HepG2 (cell line): ENCODE results near the gene ONECUT3. TPM values are rescaled to one million over a fixed set of nuclear protein-coding genes. Genes with fewer than 3 reads are reported as not detected.

Source experiments
- ATAC-seq: fragments of 200-7000 bp; cut with Tn5 transposase; 3 replicates; pipeline ENCODE4 v1.9.1; 2020; ENCODE audit warnings: mild to moderate bottlenecking, moderate library complexity
- BruUV-seq: library from RNA; stranded (reverse); fragments of 400-500 nt; replicated peaks from 2 replicates; lab custom pipeline; 2021; lab: Mats Ljungman, UMichigan
- CTCF ChIA-PET: fragments of 300-600 bp; formaldehyde crosslinking; extraction: SDS; loops from one replicate; lab custom pipeline; 2021; ENCODE audit warnings: low total read pairs, inconsistent platforms, low intra/inter-chr PET ratio; lab: Yijun Ruan, JAX
- POLR2A ChIA-PET: fragments of 350-600 bp; sonication (Branson Sonifier 250); formaldehyde crosslinking; loops from one replicate; lab custom pipeline; 2020; ENCODE audit warnings: antibody characterized with exemption, inconsistent platforms; lab: Yijun Ruan, JAX
- DNase-seq: peaks from one replicate; pipeline ENCODE4 v3.0.0-alpha.2; 2015; ENCODE audit warnings: low spot score
- FAIRE-seq: peaks from 3 replicates; lab custom pipeline; 2011; peaks lifted over from hg19 to GRCh38; lab: Jason Lieb, UNC
- H2AFZ ChIP-seq: one replicate; pipeline ENCODE4 v1.6.1; 2011; ENCODE audit warnings: low read length, inconsistent platforms
- H3K27ac ChIP-seq: fragments of 300-600 bp; 3 replicates; pipeline ENCODE4 v1.8.0; 2011; ENCODE audit warnings: mixed run types, mild to moderate bottlenecking, mixed read lengths, low read length, inconsistent platforms; ENCODE audit not compliant: insufficient read depth; ENCODE audit errors: extremely low read length
- H3K27me3 ChIP-seq, 2 experiments: fragments of 200-600 bp in 1 of 2; 2 replicates in 1 of 2; 3 replicates in 1 of 2; pipeline versions ENCODE4 v1.6.0 to v1.8.0; 2011; ENCODE audit warnings: low read length in 2 of 2, mild to moderate bottlenecking in 2 of 2, moderate library complexity in 2 of 2, inconsistent platforms in 1 of 2; ENCODE audit not compliant: insufficient read depth in 2 of 2, control insufficient read depth in 1 of 2
- H3K36me3 ChIP-seq, 2 experiments: fragments of 200-600 bp in 1 of 2; replicated peaks in 1 of 2; 2 replicates in 1 of 2; 3 replicates in 1 of 2; pipeline versions ENCODE4 v1.5.1 to v1.8.0; 2011; ENCODE audit warnings: low read length in 2 of 2, inconsistent platforms in 1 of 2; ENCODE audit not compliant: insufficient read depth in 2 of 2, control insufficient read depth in 1 of 2
- H3K4me1 ChIP-seq: 2 replicates; pipeline ENCODE4 v1.5.1; 2012; ENCODE audit warnings: low read length, inconsistent platforms; ENCODE audit not compliant: insufficient read depth
- H3K4me2 ChIP-seq: 2 replicates; pipeline ENCODE4 v1.6.0; 2011; ENCODE audit warnings: low read depth, low read length, inconsistent platforms
- H3K4me3 ChIP-seq, 3 experiments: fragments of 200-600 bp in 1 of 3; sonication (generic), shearing (Covaris generic) in 1 of 3; replicated peaks in 1 of 3; 2 replicates each; pipeline ENCODE4 v1.5.1; 2011 to 2016; ENCODE audit warnings: low read length in 3 of 3, inconsistent platforms in 2 of 3, low read depth in 2 of 3, mild to moderate bottlenecking in 2 of 3, control low read depth in 1 of 3, mixed read lengths in 1 of 3; ENCODE audit not compliant: insufficient read depth in 1 of 3
- H3K79me2 ChIP-seq: one replicate; pipeline ENCODE4 v1.6.1; 2011; ENCODE audit warnings: low read length, inconsistent platforms; ENCODE audit not compliant: insufficient read depth
- H3K9ac ChIP-seq: 2 replicates; pipeline ENCODE4 v1.6.0; 2011; ENCODE audit warnings: mild to moderate bottlenecking, low read depth, low read length, inconsistent platforms; ENCODE audit not compliant: insufficient read depth
- H3K9me3 ChIP-seq: 2 replicates; pipeline ENCODE4 v1.5.1; 2012; ENCODE audit warnings: mild to moderate bottlenecking, low read length
- H4K20me1 ChIP-seq: 2 replicates; pipeline ENCODE4 v1.6.0; 2011; ENCODE audit warnings: inconsistent platforms, mild to moderate bottlenecking, low read length, moderate library complexity; ENCODE audit not compliant: insufficient read depth
- CREM ChIP-seq, 2 experiments: sonication (generic) in 1 of 2; formaldehyde crosslinking in 1 of 2; IDR thresholded peaks; 2 replicates each; pipeline versions ENCODE4 v1.4.0 to v1.6.1; 2016 to 2020; ENCODE audit warnings: antibody characterized with exemption in 1 of 2, mild to moderate bottlenecking in 1 of 2, missing genetic modification reagents in 1 of 2
- CSRNP1 ChIP-seq: sonication (generic); formaldehyde crosslinking; IDR thresholded peaks from 2 replicates; pipeline ENCODE4 v1.8.1; 2023; ENCODE audit warnings: mild to moderate bottlenecking, missing genetic modification reagents
- DZIP1 ChIP-seq: sonication (generic); formaldehyde crosslinking; IDR thresholded peaks from 2 replicates; pipeline ENCODE4 v1.5.0; 2020; ENCODE audit warnings: mild to moderate bottlenecking, missing genetic modification reagents
- SAFB2 ChIP-seq: sonication (generic); formaldehyde crosslinking; IDR thresholded peaks from 2 replicates; pipeline ENCODE4 v1.5.1; 2020; ENCODE audit warnings: missing genetic modification reagents, low read depth, mild to moderate bottlenecking, borderline replicate concordance
- TEAD3 ChIP-seq: optimal IDR thresholded peaks from 2 replicates; pipeline ENCODE3; 2016; ENCODE audit warnings: borderline replicate concordance
- TP53 ChIP-seq: sonication (generic); formaldehyde crosslinking; conservative IDR thresholded peaks from 2 replicates; pipeline ENCODE4 v1.4.0; 2020; ENCODE audit warnings: missing genetic modification reagents
- YEATS2 ChIP-seq: sonication (generic); formaldehyde crosslinking; IDR thresholded peaks from 2 replicates; pipeline ENCODE4 v1.4.0; 2020; ENCODE audit warnings: missing genetic modification reagents, borderline replicate concordance
- ZNF629 ChIP-seq: sonication (generic); formaldehyde crosslinking; conservative IDR thresholded peaks from 2 replicates; pipeline ENCODE4 v1.5.0; 2020; ENCODE audit warnings: missing genetic modification reagents
- ZNF776 ChIP-seq: sonication (generic); formaldehyde crosslinking; IDR thresholded peaks from 2 replicates; pipeline ENCODE4 v1.4.0; 2020; ENCODE audit warnings: mild to moderate bottlenecking, missing genetic modification reagents
- ZNF777 ChIP-seq: sonication (generic); formaldehyde crosslinking; IDR thresholded peaks from 2 replicates; pipeline ENCODE4 v1.4.0; 2020; ENCODE audit warnings: missing genetic modification reagents
- WGBS: methylation state at CpG from one replicate; pipeline ENCODE4 v1.1.6; 2017; ENCODE audit warnings: low lambda C conversion rate; 5-methylcytosine and 5-hydroxymethylcytosine counted together
- in situ Hi-C: cut with HindIII; loops from 2 replicates; pipeline ENCODE4 v1.10.0; 2017; ENCODE audit warnings: low pct_unique_long_range_greater_than_20kb; ENCODE audit not compliant: extremely low pct_ligation_motif_present
- intact Hi-C: fragments of 100-400 bp; cut with micrococcal nuclease; formaldehyde crosslinking; loops from one replicate; pipeline ENCODE4 v1.10.0; 2022; ENCODE audit not compliant: unreplicated experiment
- polyA plus RNA-seq, 8 experiments: library from polyadenylated mRNA; depleted of rRNA in 3 of 8; stranded (reverse) in 7 of 8; unstranded in 1 of 8; fragments of >200 nt; fragmentation: Illumina TruSeq in 4 of 8; extraction: Trizol in 4 of 8; gene quantifications; 2 replicates each; pipeline versions ENCODE4 v1.2.1 to v1.2.3, GENCODE V29; 2011 to 2016; ENCODE audit warnings: low read depth in 4 of 8, missing spikeins in 1 of 8, mixed read lengths in 1 of 8; ENCODE audit not compliant: insufficient read depth in 1 of 8
- total RNA-seq, 5 experiments: library from RNA; depleted of rRNA; stranded (reverse); fragments of >200 nt; fragmentation: Illumina TruSeq; extraction: Trizol; gene quantifications; 2 replicates each; pipeline ENCODE4 v1.2.3, GENCODE V29; 2016; ENCODE audit warnings: low read depth in 1 of 5
- TF ChIP-seq, protein P1 (sequence below): sonication (generic); formaldehyde crosslinking; IDR thresholded peaks from 2 replicates; pipeline ENCODE4 v1.4.0; 2020; ENCODE audit warnings: missing genetic modification reagents, mild to moderate bottlenecking, borderline replicate concordance

ONECUT3 gene
- total and polyA plus RNA-seq, 2 of the 13 experiments (the other 11 are each of a cell fraction or from before 2014, with no cell fraction given): under 0.01 TPM; not detected in 1

- in situ Hi-C loops: no loop called here
- TF ChIP-seq ZNF629 (CRISPR knock-in tag): peak; percentile 64
- no peak for TF ChIP-seq CREM (IDR thresholded peaks at IDR 0.05)
- TF ChIP-seq CREM (CRISPR knock-in tag; IDR thresholded peaks at IDR 0.05): no peak
- no peaks in the 10 kb centered on the region for H3K36me3 ChIP-seq
- peaks cover 5 to 37% of the 10 kb centered on the region in 2 experiments for H3K27me3 ChIP-seq
- POLR2A ChIA-PET: no interaction called here
- 50% methylated on average over 5 of the region's 8 CpGs for WGBS
- no peak for ATAC-seq
- H3K9ac ChIP-seq: no peak overlapping the region
- DNase-seq: no peak
- no peak overlapping the region for H2AFZ ChIP-seq
- no TSS peak for BruUV-seq
- no peak overlapping the region for H3K27ac ChIP-seq
- CTCF ChIA-PET: no interaction called here
- H3K4me2 ChIP-seq: no peak overlapping the region
- no peaks in the 10 kb centered on the region for H3K79me2 ChIP-seq
- intact Hi-C loops: no loop called here
- no peaks in the 10 kb centered on the region for H4K20me1 ChIP-seq
- H3K4me3 ChIP-seq: no peak overlapping the region
- H3K4me1 ChIP-seq: no peaks in the 10 kb centered on the region
- no peak for FAIRE-seq
- peaks cover 3% of the 10 kb centered on the region; the same call in 1 of the 2 replicates for H3K9me3 ChIP-seq
Measured at GRCh38 chr19:1786668-1787067, 33.4 kb downstream of the ONECUT3 start.

GRCh38 chr19:1787116-1787515 lies 33.8 kb downstream of the ONECUT3 start:
- intact Hi-C loops: no loop called here
- no peaks in the 10 kb centered on the region for H3K36me3 ChIP-seq
- POLR2A ChIA-PET: no interaction called here
- in situ Hi-C loops: no loop called here
- no peak for DNase-seq
- H3K27ac ChIP-seq: no peak overlapping the region
- H3K4me2 ChIP-seq: no peak overlapping the region
- no peaks in the 10 kb centered on the region for H3K9me3 ChIP-seq
- H3K9ac ChIP-seq: no peak overlapping the region
- H2AFZ ChIP-seq: no peak overlapping the region
- no peak for ATAC-seq
- peaks cover 5 to 36% of the 10 kb centered on the region in 2 experiments for H3K27me3 ChIP-seq
- no peak overlapping the region for H3K4me3 ChIP-seq
- CTCF ChIA-PET: no interaction called here
- no peaks in the 10 kb centered on the region for H3K79me2 ChIP-seq
- BruUV-seq: no TSS peak
- no peaks in the 10 kb centered on the region for H4K20me1 ChIP-seq
- H3K4me1 ChIP-seq: no peaks in the 10 kb centered on the region
- 26% methylated on average over 8 of the region's 8 CpGs for WGBS
- no peak for FAIRE-seq
- no peak for TF ChIP-seq ZNF776 (CRISPR knock-in tag)
- TF ChIP-seq, protein P1, sequence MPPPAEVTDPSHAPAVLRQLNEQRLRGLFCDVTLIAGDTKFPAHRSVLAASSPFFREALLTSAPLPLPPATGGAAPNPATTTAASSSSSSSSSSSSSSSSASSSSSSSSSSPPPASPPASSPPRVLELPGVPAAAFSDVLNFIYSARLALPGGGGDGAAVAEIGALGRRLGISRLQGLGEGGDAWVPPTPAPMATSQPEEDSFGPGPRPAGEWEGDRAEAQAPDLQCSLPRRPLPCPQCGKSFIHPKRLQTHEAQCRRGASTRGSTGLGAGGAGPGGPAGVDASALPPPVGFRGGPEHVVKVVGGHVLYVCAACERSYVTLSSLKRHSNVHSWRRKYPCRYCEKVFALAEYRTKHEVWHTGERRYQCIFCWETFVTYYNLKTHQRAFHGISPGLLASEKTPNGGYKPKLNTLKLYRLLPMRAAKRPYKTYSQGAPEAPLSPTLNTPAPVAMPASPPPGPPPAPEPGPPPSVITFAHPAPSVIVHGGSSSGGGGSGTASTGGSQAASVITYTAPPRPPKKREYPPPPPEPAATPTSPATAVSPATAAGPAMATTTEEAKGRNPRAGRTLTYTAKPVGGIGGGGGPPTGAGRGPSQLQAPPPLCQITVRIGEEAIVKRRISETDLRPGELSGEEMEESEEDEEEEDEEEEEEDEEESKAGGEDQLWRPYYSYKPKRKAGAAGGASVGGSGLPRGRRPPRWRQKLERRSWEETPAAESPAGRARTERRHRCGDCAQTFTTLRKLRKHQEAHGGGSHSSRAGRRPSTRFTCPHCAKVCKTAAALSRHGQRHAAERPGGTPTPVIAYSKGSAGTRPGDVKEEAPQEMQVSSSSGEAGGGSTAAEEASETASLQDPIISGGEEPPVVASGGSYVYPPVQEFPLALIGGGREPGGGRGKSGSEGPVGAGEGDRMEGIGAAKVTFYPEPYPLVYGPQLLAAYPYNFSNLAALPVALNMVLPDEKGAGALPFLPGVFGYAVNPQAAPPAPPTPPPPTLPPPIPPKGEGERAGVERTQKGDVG (CRISPR knock-in tag): no peak
- TF ChIP-seq SAFB2 (CRISPR knock-in tag): no peak
- TF ChIP-seq TEAD3 (CRISPR knock-in tag): no peak
- no peak for TF ChIP-seq ZNF777 (CRISPR knock-in tag)
- no peak for TF ChIP-seq TP53 (CRISPR knock-in tag)
- TF ChIP-seq YEATS2 (CRISPR knock-in tag): no peak
- TF ChIP-seq DZIP1: no peak
- TF ChIP-seq CSRNP1: no peak
